GM19239 (cell line): ENCODE measurements around the gene PARP2.
"Not testable (repeated sequence)": the region's sequence is repeated elsewhere in the genome, so short reads cannot be mapped to it uniquely, and the experiment has no call there.

Experiments used
- DNase-seq: peaks from one replicate; pipeline ENCODE4 v3.0.0; 2011; ENCODE audit warnings: low spot score; ENCODE audit not compliant: insufficient read length
- FAIRE-seq: peaks from 2 replicates; lab custom pipeline; 2011; peaks lifted over from hg19 to GRCh38; lab: Jason Lieb, UNC

Gene PARP2

DNA sequence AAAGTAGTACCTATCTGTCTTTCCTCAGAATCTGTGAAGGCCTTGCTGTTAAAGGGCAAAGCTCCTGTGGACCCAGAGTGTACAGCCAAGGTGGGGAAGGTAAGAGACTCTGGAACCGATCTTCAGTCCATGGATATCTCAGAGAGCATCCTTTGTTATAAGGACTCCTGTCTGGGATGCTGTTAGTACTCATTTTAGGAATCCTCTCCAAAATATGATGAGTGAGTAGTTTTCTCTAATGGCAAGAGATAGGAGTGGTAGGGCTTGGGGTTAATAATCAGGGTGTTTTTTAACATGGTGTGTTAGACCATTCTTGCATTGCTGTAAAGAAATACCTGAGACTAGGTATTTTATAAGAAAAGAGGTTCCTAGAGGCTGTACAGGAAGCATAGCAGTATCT, 1.9 kb downstream of the PARP2 start:
- no peak for FAIRE-seq

DNA sequence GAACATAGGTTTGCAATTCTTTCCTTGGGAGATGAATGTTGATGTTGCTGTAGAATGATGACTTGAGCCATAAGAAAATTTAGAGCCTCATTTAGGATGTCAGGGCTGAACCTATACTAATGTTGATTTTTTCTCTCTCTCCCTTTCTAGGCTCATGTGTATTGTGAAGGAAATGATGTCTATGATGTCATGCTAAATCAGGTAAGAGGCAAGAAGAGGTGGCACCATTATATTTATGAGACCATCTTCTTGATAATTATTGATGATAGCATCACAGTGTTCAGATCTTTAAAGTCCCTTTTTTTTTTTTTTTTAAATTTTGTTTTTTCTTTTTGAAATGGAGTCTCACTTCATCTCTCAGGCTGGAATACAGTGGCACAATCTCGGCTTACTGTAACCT, 3.3 kb downstream of the PARP2 start:
- DNase-seq (no peak), FAIRE-seq (no peak)

More for the DNA sequence above, 1.9 kb downstream of the PARP2 start:
- no peak for DNase-seq

DNA sequence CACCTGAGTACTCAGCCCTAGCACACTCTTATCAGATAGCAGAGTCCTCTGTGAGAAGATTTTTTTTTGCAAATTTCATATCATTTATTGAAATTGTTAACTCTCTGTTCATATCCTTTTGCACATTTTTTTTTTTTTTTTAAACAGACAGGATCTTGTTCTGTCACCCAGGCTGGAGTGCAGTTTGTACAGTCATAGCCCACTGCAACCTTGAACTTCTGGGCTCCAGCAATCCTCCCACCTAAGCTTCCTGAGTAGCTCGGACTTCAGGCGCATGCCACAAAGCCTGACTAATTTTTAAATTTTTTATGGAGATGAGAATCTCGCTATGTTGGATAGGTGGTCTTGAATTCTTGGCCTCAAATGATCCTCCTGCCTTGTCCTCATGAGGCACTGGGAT, 4.3 kb downstream of the PARP2 start:
- no peak for FAIRE-seq
- no peak for DNase-seq

DNA sequence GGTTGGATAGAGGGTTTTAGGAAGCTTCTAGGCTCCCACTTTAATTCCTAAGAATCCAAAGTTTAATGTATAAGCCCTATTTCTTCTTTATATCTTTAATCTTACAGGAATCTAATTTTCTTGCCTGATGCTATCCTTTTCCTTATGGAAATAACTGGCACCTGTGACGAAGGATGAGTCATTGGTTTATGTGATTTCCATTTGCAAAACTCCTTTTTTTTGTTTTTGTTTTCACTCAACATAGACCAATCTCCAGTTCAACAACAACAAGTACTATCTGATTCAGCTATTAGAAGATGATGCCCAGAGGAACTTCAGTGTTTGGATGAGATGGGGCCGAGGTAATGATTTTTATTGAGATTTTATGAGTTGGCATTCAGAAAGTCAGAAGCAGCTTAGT, 6.8 kb downstream of the PARP2 start:
- no peak for FAIRE-seq
- DNase-seq = no peak

DNA sequence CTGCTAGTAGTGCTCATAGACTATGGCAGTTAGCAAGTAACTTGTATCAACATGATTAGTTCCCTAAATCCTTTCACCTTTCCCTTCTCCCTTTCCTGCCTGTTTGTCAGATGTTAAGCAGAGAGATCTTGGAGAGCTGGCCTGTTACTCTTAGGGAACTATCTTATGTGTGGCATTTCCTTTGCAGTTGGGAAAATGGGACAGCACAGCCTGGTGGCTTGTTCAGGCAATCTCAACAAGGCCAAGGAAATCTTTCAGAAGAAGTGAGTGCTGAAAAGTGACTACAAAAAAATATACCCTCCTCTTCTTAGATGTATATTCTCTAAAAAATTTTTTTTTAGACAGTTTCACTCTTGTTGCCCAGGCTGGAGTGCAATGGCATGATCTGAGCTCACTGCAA, 7.4 kb downstream of the PARP2 start:
- FAIRE-seq (no peak), DNase-seq (no peak)

DNA sequence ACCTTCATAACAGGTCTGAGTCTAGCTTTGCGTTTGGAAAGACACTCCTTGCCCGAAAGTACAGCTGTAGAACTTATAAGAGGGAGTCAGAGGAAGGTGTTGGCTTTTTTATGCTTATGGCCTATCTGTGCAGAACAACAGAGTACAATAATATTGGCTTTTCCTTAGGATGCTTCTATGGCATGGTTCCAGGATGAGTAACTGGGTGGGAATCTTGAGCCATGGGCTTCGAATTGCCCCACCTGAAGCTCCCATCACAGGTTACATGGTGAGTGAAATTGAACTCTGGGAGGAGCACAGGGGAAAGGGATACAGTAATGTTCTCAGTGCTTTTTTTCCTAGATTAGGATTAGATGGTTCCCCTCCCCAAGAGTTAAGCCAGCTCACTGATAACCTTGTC, 13.0 kb downstream of the PARP2 start:
- DNase-seq = no peak
- no peak for FAIRE-seq

DNA sequence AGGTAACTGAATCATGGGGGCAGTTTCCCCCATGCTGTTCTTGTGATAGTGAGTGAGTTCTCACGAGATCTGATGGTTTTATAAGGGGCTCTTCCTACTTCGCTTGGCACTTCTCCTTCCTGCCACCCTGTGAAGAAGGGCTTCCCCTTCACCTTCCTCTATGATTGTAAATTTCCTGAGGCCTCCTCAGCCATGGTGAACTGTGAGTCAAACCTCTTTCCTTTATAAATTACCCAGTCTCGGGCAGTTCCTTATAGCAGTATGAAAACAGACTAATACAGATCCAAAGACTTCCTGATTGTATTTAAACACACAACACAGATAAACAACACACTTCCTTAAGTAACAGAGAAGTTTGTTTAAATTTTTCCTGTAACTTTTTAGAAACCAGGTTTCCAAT, 15.0 kb downstream of the PARP2 start:
- not testable (repeated sequence) for FAIRE-seq, DNase-seq

DNA sequence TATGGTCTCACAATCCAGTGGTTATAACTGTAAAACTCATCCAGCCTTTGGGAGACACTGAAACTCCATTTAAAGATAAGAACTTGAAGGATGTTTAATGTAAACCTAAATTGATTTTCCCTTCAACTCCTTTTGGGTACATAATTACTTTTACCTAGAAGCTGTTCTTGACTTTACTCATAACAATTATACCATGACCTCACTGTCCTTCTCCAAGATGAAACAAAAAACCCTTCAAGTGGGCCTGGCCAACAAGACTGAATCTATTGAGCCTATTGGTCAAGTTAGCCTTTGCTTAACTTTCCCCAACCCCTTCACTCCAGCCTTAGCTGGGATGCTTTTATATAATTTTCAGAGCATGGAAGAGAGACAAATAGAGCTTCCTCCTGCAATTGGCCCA, 22.5 kb downstream of the PARP2 start:
- FAIRE-seq (no peak), DNase-seq (no peak)

DNA sequence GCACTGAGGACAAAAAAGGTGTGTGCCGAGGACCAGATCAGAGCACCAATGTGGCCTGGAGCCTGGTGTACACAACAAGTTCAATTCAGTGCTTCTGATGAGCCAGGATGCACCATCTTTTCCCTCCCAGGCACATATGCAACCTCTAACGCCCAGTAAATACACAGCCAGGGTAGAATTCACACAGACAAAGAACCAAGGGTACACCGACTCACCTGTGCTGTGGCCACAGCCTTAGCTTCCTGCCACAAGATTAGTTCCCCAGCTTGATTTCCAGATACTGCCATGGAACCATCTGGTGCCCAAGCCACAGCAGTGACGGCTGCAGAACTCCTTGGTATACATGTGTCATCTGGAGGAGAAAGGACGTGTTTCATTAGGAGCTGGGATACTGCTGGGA, 29.4 kb downstream of the PARP2 start:
- FAIRE-seq = no peak
- DNase-seq = no peak

DNA sequence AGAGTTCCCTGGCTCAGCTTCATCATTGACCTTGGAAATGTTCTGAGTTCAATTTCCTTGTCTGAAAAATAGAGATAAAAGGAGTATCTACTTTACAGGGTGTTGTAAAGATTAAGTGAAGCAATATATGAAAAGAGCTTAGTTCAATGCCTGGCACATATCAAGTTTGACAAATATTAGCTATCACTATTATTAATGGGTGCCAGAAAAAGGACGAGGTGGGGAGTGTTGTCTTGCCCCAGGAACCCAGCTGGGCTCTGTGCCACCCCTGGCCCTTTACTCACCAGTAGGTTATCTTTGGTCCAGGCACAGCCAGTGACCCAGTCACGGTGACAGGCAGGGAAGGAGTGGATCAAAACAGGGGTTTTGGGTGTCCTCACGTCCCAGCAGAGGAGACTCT, 32.0 kb downstream of the PARP2 start:
- no peak for FAIRE-seq
- DNase-seq = no peak

DNA sequence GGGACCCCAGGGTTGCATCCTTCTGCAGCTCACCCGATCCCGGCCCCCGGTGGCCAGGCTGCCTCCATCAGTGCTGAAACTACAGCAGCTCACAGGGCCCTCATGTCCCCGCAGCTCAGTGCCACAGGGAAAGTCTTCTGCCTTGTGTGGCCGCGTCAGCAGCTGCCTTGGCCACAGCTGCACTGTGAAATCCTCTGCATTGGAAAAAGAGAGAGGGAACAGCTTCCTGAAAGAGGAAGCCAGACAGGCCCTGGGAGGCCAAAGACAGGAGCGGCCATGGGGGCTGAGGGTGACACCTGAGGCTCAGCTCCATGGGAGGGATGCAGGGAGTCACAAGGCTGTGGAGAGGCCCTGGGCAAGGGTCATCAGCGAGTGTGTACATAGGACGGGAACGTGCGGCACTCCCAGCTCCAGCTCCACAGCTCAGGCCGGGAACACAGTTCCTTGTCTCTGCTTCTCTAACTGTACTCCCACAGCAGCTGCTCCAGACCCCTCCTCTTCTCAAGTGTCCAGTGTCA, 32.7 kb downstream of the PARP2 start:
- DNase-seq = no peak
- FAIRE-seq = no peak

DNA sequence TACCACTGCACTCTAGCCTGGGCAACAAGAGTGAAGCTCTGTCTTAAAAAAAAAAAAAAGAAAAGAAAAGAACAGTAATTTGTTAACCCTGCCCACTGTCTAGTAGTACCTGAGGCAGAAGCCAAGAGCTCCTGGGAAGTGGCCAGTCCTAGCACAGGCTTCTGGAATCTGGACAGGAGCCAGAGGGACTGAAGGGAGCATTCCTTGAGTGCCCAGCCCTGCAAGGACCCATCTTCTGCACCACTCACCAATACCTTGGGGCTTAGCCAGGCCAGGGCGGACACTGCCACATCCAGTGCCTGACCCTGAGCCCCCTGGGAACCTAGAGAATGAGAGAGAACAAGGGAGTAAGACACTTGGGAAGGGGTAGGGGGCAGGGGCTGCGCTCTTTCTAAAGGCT, 33.7 kb downstream of the PARP2 start:
- DNase-seq (no peak), FAIRE-seq (no peak)

DNA sequence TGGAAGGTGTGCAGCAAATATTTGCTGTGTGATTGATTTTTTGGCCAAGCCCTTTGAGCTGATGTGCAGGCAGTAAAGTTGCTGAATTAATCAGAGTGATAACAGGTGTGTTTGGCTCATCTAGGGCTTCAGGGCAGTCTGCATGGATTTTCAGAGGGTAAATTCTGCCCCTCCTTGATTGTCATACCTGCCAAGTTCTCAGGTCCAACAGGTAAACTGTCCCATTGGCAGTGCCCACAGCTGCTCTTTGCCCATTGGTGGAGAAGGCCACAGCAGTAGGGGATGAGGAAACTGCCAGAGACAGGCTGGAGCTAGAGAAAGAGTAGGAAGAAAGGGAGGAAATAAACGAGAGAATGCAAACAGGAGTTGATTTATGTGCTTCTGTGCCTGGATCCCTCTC, 36.3 kb downstream of the PARP2 start:
- FAIRE-seq (no peak), DNase-seq (no peak)

DNA sequence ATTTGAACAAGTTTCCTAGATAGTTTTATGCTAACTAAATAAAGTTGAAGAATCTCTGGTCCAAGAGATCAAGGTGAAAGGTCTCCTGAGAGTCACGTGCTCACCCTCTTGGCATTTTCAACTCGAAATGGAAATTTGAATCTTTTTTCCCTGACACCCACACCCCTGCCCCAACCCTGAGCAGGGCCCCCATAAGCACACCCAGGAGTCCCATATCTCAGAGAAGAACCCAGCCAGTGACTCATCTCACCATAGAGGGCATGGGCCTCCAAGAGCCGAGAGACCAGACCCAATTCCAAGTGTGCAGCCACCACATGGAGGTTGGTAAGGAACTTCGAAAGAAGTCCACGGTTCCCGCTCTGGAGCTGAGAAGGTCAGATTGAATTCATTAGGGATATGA, 37.2 kb downstream of the PARP2 start:
- no peak for FAIRE-seq
- DNase-seq = no peak

DNA sequence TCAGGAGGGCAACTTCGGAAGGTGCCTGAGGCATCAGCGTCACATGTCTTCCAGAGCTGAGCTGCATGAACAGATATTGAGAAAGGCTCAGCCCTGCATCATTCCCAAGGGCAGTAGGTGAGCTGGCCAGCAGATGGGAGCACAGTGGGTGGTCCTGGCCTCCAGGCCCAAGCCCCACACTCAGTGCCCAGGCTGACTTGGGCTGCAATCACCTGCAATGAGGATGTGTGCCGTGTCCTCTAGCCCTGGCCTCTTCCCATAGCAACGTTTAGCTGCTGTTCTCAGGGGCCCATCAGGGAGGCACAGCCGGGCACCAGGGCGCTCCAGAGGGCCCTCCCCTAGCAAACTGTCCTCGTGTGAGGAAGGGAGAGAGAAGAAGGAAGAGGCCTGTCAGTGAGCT, 37.9 kb downstream of the PARP2 start:
- DNase-seq = no peak
- no peak for FAIRE-seq

DNA sequence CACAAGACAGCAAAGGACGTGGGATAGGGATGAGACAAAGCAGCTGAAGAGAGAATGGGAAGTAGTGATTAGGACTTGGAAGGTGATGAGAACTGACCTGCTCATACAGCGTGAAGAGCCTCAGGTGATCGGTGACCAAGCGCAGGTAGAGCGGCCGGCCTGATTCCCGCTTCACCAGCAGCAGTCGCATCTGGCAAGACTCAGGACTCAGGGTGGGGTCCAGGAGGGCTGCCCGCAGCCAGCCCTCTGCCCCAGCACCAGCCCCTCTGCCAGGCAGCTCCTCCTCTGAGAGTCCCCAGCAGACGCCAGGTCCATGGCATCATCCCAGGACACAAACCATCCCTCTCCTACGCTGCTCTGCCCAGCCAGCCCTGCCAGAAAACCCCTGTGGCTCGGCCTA, 39.1 kb downstream of the PARP2 start:
- no peak for DNase-seq
- no peak for FAIRE-seq

DNA sequence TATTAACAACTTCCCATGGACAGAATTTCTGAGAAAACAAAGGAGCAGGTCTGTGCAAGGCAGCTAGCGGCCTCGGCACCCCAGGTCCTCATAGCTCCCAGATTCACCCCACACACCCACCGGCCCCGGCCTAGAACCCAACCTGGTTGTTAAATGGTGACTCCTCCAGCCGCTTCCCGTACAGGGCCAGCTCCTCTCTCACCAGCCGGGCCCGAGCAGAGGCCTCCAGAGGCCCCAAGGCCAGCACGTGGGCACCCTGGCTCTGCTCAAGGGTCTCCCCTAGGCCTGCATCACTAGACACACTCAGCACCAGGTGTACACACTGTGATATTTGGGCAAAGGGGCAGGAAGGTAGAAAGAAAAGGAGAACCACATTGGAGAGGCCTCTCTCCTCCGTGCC, 39.6 kb downstream of the PARP2 start:
- no peak for DNase-seq
- FAIRE-seq = no peak

DNA sequence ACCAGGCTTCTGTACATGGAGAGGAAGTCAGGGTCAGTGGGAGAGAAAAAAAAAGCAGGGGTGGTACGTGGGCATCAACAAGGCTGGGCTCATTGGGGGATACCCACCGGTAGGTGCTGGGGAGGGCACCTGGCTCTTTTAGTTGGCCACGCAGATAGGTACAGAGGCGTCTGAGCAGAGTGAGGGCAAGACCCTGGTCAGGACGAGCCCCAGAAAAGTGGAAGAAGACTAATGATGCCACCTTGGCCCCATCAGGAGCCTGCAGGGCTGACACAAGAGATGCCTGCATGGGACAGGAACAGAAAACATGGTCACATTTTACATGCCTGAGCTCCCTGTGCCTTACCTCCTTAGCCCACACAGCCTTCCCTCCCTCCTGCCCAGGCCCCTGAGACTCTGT, 40.2 kb downstream of the PARP2 start:
- DNase-seq (no peak), FAIRE-seq (no peak)

DNA sequence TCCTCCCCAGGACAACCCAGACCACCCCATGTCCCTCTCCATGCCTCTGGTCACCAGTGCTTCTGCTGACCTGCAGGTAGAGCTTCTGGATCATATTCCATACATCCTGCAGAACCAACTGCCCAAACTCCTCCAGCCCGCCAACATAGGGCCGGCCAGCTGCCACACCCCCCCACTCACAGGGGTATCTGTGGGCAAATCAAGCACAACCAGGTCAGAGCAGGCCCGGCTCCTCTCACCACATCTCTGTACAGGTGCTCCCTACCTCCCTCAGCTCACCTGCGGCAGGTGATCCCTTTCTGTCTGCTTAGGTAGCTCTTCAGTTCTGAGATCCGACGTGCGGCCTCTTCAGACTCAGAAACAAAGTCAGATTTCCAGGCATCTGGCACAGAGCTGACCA, 40.9 kb downstream of the PARP2 start:
- FAIRE-seq (no peak), DNase-seq (no peak)

DNA sequence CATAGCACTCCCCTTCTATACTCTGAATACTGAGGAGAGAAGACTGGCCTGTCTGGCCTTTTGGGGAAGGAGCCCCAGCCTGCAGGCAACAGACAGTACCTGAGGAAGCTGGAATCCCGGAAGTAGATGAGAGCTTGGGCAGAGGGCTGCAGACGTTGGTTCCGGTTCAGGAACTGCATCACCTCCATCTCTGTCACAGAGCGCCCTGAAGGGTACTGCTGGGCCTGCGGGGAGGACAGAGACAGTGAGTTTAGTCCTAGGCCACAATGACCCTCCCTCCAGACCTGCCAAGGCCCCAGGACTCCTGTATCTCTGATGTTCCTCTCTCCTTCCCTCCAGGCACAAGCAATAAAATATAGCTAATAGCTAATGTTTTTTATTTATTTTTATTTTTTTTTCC, 41.5 kb downstream of the PARP2 start:
- no peak for DNase-seq

DNA sequence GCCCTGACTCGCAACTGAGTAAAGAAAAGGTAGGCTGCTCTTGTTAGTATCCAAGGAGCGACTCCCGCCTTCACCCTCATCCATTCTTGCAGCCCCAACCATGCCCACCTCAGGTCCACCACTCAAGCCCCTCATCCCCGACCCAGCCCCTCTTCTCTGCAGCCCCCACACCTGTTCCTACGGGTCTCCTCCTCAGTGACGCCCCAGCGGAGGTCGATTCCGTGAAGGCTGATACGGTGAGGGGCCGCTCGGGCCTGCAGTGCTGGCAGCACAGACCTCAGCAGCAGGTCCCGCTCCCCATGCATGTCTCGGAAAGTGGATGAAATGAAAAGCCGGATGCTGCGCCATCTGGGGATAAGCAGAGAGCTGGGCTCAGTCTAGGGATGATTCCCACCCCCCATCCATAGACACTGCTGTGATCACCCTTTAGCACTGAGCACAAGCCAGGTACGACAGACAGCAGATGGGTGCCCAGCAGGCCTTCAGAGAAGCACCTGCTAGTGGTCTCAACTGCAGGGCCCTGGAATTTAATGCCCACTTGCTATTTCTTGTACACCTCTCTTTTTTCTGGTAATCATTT, 42.9 kb downstream of the PARP2 start:
- DNase-seq (no peak), FAIRE-seq (no peak)

More for the DNA sequence above, 41.5 kb downstream of the PARP2 start:
- FAIRE-seq = no peak

DNA sequence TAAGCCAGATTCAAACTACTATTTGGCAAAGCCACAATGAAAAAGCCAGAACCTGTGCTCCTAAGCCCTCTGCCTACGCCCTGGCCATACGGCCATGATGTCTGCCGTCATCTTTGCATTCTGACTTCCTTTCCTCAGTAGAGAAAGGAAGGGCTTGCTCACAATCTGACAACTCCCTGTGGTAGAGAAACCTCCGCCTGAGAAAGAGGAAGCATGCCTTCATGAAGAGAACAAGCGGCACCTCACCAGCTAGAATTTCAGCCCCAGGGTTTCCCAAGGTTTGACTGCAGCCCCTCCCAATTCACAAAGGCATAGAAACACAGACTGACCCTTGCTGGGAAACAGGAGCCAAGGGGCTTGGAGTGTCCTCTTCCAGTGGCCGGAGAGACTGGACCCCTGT, 44.1 kb downstream of the PARP2 start:
- DNase-seq (no peak), FAIRE-seq (no peak)

DNA sequence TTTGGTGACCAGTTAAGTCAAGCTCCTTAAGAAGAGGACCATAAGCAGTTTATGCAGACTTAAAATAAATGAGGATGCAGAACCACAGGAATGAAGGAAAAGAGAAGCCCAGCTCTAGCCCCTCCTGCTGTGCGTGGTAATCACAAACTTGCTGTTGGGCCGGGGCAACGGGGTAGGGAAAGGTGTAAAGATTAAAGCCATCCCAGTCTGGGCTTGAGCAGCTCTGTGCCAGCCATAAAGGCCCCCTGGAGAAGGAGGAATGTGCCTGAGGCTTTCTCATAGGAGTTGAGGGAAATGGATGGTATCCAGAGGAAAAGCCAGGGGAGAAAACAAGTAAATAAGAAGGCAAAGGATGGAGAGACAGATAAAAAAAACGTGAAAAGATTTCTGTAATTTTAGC, 44.7 kb downstream of the PARP2 start:
- DNase-seq = no peak
- FAIRE-seq = no peak
